ENCODE results near the gene MYOM3. TPM values are rescaled to one million over a fixed set of nuclear protein-coding genes. Genes with fewer than 3 reads are reported as not detected.
A peak's percentile ranks its signal among the peaks of the same experiment; 100 is the strongest.

The MYOM3 gene
- total and polyA plus RNA-seq, 2 of the 4 experiments (the other 2 are of a cell fraction), result 0.03 TPM; not detected in 1

GRCh38 chr1:24047110-24047477, 64.8 kb downstream of the MYOM3 start:
- dilution Hi-C loops (cut with HindIII; ENCODE audit: low sequenced_read_pairs, unreplicated experiment) (no loop called here), in situ Hi-C loops (cut with MboI; ENCODE audit: low sequenced_read_pairs) (no loop called here), intact Hi-C loops (cut with micrococcal nuclease) (no loop called here)
- Histone ChIP-seq H4K91ac (ENCODE audit: insufficient read depth, low read depth, low read length) (no peak overlapping the region), H4K5ac (ENCODE audit: low read depth, low read length) (no peak overlapping the region), H2AK9ac (replicated peaks; ENCODE audit: low read depth, low read length, poor library complexity) (no peak overlapping the region), H2AK5ac (ENCODE audit: low read depth, low read length) (peak overlapping the region; percentile 43; the same call in 1 of the 2 replicates), H3K4ac (ENCODE audit: low read depth, low read length) (no peak overlapping the region; the same call in 1 of the 2 replicates), H3K4me3 (ENCODE audit: insufficient read depth, low read depth, low read length) (no peak overlapping the region), H2BK20ac (ENCODE audit: low read depth, low read length) (no peak overlapping the region), H2BK5ac (ENCODE audit: low read depth, low read length, poor library complexity, severe bottlenecking) (no peak overlapping the region), H2AFZ (replicated peaks; ENCODE audit: low read length, poor library complexity) (peak overlapping the region; percentile 8), H4K20me1 (ENCODE audit: insufficient read depth, low read length) (peaks cover 20% of the 10 kb centered on the region), H3K4me2 (ENCODE audit: low read depth, low read length) (no peak overlapping the region), H4K8ac (ENCODE audit: low read depth in 2 of 2, low read length in 2 of 2) (no peak overlapping the region), H2BK15ac (ENCODE audit: low read depth, low read length) (no peak overlapping the region; the same call in 2 of the 3 replicates), H3K36me3 (ENCODE audit: control insufficient read depth, insufficient read depth, low read length) (no peaks in the 10 kb centered on the region), H3K4me1 (ENCODE audit: control insufficient read depth, insufficient read depth, low read length) (peaks cover 5% of the 10 kb centered on the region), H3K79me1 (ENCODE audit: low read depth in 1 of 2, low read length in 2 of 2) (no peaks in the 10 kb centered on the region), H2BK120ac (ENCODE audit: low read depth, low read length) (no peak overlapping the region), H3K9me1 (ENCODE audit: insufficient read depth, low read length) (peaks cover 4% of the 10 kb centered on the region; the same call in 1 of the 2 replicates), H3K9ac (ENCODE audit: low read depth, low read length) (no peak overlapping the region), H3K14ac (replicated peaks; ENCODE audit: low read depth, low read length) (no peak overlapping the region), H3K56ac (ENCODE audit: extremely low read depth, insufficient read depth, low read length) (no peak overlapping the region), H3K27me3 (ENCODE audit: control insufficient read depth, insufficient read depth, low read length) (no peaks in the 10 kb centered on the region), H3K9me3 (ENCODE audit: control insufficient read depth, insufficient read depth, low read length) (no peaks in the 10 kb centered on the region), H3K23ac (ENCODE audit: low read depth, low read length) (no peak overlapping the region), H3K18ac (ENCODE audit: low read depth, low read length) (no peak overlapping the region), H3K27ac (ENCODE audit: insufficient read depth, low read length) (no peak overlapping the region)
- ATAC-seq (ENCODE audit: low read depth), result peak; percentile 5; the same call in 1 of the 2 replicates
- no TSS peak for BruUV-seq (replicated peaks)
- no peak for TF ChIP-seq RCOR1 (IDR thresholded peaks at IDR 0.05; ENCODE audit: insufficient replicate concordance, low read length)
- TF ChIP-seq USF2 (IDR thresholded peaks at IDR 0.05; ENCODE audit: low read depth, low read length), result no peak
- TF ChIP-seq ELK1 (IDR thresholded peaks at IDR 0.05; ENCODE audit: borderline replicate concordance, low read depth, low read length), result no peak
- no peak for TF ChIP-seq CTCF (conservative IDR thresholded peaks at IDR 0.05; ENCODE audit: low read depth, low read length)
- no peak for TF ChIP-seq RAD21 (IDR thresholded peaks at IDR 0.05; ENCODE audit: low read length)
- TF ChIP-seq BHLHE40 (IDR thresholded peaks at IDR 0.05; ENCODE audit: low read depth, low read length), result no peak
- no peak for TF ChIP-seq RFX5 (IDR thresholded peaks at IDR 0.05; ENCODE audit: low read depth, low read length)
- no peak for TF ChIP-seq NFE2L2 (IDR thresholded peaks at IDR 0.05; ENCODE audit: low read depth, low read length)
- TF ChIP-seq MAZ (IDR thresholded peaks at IDR 0.05; ENCODE audit: borderline replicate concordance, low read depth, low read length), result no peak
- TF ChIP-seq MAFK (IDR thresholded peaks at IDR 0.05; ENCODE audit: low read depth, low read length), result no peak
- no peak for TF ChIP-seq CHD1 (IDR thresholded peaks at IDR 0.05; ENCODE audit: low read depth, low read length)
- TF ChIP-seq MXI1 (IDR thresholded peaks at IDR 0.05; ENCODE audit: borderline replicate concordance, low read depth, low read length), result no peak
- TF ChIP-seq FOS (IDR thresholded peaks at IDR 0.05; ENCODE audit: low read depth, low read length), result no peak
- TF ChIP-seq CEBPB (IDR thresholded peaks at IDR 0.05; ENCODE audit: low read depth, low read length), result no peak
- TF ChIP-seq SMC3 (IDR thresholded peaks at IDR 0.05; ENCODE audit: low read depth, low read length), result no peak
- TF ChIP-seq POLR2A (IDR thresholded peaks at IDR 0.05; ENCODE audit: low read depth, low read length), result no peak
- WGBS, 2 experiments (ENCODE audit: extremely low coverage in 2 of 2, insufficient read length in 1 of 2), result 28% methylated on average over 2 of the region's 3 CpGs; no CpG with 5 or more reads in 1 of the 2 experiments
- POLR2A ChIA-PET (ENCODE audit: unreplicated experiment), result no interaction called here
- DNase-seq, result peak; percentile 55
- CTCF ChIA-PET, result interaction anchor here (0.6 to 1.5 kb wide), 2 partner anchors 19 to 209 kb away, joined by 3 to 4 read pairs; no protein-coding TSS in a partner anchor
